Renal cortical epithelial cell (primary cell): ENCODE data around the gene FBH1. TPM values are rescaled to one million over a fixed set of nuclear protein-coding genes. Genes with fewer than 3 reads are reported as not detected.
A peak's percentile ranks its signal among the peaks of the same experiment; 100 is the strongest.
"Not testable (repeated sequence)": the region's sequence is repeated elsewhere in the genome, so short reads cannot be mapped to it uniquely, and the experiment has no call there.

ENCODE experiments used
- DNase-seq: peaks from one replicate; pipeline ENCODE4 v3.0.0-alpha.2; 2011; ENCODE audit warnings: low read depth
- total RNA-seq: library from RNA; depleted of rRNA; stranded (reverse); fragments of >200 nt; gene quantifications from 2 replicates; pipeline ENCODE4 v1.2.3, GENCODE V29; 2014

Gene FBH1
- total RNA-seq, result 80.2 and 110 TPM in 2 replicates

DNA sequence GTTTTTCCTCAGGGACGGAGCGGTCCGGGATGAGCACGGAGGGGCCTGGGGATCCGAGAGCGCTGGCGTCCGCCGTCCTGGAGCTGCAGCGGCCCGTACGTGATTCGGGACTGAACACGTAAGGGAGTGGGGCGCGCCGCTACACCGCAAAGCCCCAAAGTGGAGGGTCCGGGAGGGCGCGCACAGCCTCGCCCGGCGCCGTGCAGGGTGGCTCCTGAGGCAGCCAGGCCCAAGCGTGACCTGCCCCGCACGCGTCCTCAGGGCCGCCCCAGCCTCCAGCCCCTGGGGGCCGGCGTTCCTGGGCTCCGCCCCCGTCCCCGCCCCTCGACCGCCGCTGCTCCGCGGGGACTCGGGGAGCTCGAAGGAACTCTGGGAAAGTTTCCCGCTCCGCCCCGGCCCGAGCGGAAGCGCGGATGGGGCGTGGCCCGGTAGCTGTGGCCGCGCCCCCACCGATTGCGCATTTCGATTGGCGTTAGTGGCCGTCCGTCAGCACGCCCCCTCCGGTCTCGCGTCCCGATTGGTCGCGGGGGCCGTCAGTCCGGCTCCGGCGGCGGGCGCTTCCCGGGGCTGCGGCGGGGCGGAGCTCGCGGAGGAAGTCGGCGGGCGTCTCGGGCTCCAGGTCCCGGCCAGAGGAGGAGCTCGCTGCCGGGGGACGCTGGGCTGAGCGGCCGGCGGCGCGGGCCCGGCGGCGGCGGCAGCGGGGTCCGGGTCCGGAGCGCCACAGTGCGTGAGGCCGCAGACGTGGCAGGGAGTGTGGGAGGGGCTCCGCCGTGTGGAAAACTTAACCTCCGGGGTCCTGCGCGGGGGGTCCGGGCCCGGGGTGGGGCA lies at the start of gene FBH1, which contains the start of gene ANKRD16:
FBH1 (plus strand) TSS at position 620 of the 828 bp plus-strand sequence; CDS start at position 723, 103 bp downstream.
ANKRD16 (minus strand) TSS at position 270 of the 828 bp plus-strand sequence. CDS start 539 bp downstream, outside the sequence.
- DNase-seq, result peak; percentile 86

DNA sequence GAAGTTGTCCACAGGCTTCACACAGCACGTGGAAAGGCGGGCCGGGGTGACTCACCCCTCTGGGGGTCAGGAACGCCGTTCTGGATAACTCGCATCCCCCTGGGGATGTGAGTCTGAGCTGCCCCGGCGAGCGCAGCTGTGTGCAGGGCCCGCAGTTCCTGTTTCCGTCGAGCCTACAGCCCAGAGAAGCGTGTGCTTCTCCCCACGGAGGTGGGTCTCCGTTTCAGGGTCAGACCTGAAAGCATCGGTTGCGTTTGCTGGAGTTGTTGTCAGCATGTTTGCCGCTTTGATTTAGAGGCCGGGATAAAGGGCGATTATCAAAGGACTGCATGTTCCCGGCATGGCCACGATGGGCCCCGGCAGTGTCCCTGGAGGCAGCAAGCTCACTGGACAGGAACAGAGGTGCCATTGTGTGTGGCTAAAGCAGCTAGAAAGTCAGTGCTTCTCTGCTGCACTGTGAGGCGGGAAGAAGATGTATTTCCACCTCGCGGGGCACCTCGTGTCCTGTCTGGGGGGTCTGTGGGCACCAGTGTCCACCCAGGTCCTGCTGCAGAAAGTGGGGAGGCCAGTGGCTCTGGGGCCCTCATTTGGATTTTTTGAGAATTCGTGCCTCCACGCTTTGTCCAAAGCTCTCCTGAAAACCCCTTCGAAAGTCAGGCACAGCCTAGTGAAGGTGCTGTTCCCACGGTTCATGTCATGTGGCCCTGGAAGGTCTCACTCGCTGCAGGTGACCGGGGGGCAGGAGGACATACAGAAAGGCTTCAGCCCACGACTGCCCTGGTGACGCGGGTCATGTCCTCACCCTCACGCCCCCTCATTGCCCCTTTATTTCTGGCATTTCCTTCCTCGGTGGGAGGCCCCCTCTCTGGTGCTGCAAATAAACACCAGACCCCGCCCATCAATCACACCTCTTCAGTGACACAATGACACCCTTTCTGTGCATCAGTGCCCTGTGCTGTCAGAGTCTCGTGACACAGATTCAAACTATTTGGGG lies 49.4 kb upstream of the FBH1 start:
- peak; percentile 45 for DNase-seq

DNA sequence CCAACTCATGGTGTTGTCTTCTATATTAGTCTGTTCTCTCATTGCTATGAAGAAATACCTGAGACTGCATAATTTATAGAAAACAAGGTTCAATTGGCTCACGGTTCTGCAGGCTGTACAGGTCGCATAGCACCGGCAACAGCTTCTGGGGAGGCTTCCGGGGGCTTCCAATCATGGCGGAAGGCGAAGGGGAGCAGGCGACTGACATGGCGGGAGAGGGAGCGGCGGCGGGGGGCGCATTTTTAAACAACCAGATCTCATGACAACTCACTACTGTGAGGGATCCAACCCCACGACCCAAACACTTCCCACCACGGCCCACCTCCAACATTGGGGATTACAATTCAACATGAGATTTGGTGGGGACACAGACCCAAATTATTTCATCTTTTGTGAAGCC lies 48.1 kb upstream of the FBH1 start:
- DNase-seq, result no peak

DNA sequence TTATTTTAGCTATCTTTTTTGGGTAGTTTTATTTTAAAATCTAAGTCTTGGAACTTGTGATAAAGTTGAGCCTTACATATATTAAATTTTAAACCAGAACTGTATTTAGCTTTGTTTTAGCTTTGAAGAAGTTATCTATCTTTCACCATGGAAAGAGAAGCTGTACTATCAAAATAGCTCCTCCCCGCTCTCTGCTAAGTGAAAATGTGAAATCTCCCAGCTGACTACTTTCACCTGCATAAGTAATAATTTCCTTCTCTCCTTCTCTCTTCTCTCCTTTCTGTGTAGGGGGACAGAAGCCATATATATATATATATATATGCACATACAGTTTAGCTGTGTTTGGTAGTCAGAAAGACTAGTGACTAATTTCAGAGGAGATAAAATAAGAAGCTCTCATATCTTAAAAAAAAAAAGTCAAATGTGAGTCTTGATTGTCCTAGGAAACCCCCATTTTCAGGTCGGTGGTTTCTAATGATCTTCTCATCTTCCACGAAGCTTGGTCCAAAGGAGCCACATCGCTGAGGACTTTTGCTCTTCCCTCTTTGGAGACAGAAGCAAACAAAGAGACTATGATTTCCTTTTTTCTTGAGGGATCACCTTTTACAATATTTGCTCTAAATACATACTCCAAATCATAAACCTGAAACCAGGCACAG lies 46.2 kb upstream of the FBH1 start:
- no peak for DNase-seq

DNA sequence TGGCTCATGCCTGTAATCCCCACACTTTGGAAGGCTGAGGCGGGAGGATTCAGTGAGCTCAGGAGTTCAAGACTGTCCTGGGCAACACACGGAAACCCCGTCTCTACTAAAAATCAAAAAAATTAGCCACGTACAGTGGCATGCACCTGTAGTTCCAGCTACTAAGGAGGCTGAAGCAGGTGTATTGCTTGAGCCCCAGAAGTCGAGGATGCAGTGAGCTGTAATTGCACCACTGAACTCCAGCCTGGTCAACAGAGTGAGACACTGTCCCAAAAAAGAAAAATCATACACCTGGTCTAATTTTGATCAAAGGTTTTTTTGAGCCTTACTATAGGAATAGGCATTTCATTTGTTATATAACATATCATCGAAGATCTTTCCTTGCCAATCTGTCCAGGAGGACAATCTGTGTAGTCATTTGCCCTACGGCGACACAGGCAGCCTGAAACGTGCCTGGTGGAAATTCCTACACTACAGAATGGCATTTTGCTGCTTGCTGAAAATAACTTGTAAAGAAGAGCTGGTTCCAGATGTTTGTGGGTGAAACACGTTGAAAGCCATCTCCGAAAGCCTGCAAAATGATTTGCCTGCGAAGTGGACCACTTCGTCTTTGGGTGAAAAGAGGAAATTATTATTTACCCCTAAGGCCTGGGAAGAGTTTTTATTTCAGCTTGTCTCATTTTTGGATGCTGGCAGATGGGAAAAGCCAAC lies 45.5 kb upstream of the FBH1 start:
- DNase-seq, result no peak

DNA sequence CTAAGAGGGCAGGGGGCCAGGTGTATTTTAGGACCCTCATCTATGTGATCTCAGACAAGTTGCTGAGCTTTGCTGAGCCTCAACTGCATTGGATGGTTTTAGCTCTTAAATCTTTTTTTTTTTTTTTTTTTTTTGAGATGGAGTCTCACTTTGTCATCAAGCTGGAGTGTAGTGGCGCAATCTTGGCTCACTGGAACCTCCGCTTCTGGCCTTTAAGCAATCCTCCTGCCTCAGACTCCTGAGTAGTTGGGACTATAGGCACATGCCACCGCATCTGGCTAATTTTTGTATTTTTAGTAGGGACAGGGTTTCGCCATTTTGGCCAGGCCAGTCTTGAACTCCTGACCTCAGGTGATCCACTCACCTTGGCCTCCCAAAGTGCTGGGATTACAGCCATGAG lies 43.4 kb upstream of the FBH1 start:
- DNase-seq, result not testable (repeated sequence)

DNA sequence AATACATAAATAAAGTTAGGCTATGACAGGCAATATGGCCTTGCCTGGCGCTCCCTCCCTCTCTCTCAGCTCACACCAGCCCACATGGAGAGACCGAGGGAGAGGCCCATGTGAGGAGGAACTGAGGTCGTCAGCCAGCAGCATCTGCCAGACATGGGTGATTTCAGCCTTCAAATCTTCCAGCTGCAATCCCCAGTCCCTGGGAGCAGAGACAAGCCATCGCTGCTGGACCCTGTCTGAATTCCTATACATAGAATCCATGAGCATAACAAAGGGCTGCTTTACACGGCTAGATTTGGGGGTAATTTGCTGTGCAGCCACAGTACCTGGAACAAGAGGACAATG lies 35.9 kb upstream of the FBH1 start:
- DNase-seq, result no peak

DNA sequence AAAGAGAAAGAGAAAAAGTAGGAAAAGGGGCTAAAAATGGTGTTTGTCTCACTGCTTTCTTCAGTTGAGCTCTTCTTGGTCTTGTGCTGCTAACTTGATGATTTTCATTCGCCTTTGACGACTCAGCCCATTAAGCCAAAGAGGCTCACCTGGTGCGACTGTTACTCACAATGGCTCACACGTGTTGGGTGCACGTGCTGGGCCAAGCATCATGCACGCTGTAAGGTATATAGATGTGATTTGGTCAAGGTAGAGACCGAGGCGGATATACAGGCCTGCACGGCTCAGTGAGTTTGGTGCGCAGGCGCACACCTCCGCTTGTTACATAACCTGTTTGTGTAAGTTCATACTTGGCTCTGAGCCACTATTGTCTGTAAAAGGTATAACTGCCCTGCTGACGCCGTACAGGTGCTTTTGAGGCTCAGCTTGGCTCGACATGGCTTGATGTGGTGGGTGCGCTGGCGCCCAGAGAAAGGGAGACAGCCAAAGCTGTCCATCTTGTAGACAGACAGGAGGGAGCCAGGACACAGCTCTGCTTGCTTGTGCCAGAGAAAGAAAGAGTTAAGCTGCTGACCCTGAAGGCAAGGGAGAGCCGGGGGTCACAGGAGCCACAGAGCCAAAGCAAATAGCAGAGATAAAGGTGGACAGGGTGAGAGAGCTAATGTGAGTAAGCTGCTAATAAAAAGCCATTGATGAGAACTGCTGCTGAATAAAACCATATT lies 33.9 kb upstream of the FBH1 start:
- no peak for DNase-seq

DNA sequence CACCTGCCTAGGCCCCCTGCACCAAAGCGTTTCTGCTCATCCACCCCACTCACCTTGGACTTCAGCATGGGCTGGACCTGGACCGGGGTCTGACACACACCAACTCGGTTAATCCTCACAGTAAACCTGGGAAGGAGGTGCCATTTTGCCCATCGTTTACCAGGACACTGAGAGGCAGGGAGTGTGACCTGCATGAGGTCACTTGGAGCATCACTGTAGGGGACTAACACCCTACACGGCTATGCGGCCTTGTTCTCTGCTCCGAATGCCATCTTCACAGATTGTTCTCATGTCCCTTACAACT lies 33.4 kb upstream of the FBH1 start:
- no peak for DNase-seq

DNA sequence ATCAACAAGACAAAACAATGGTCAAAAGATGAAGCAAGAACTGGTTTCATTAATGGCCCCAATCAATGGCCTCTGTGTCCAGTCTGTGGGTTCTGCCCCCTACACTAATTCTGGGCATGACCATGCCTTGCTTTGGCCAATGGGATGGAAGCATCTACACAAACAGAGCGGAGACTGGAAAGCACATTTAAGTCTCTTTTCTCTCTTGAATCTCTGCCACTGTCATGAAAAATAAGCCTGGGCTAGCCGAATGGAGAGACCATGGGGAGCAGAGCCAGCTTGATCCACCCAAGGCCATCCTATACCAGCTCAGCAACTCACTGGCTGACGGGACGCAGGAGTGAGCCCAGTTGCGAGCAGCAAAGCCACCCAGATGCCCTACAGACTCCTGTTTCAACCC lies 31.2 kb upstream of the FBH1 start:
- no peak for DNase-seq

DNA sequence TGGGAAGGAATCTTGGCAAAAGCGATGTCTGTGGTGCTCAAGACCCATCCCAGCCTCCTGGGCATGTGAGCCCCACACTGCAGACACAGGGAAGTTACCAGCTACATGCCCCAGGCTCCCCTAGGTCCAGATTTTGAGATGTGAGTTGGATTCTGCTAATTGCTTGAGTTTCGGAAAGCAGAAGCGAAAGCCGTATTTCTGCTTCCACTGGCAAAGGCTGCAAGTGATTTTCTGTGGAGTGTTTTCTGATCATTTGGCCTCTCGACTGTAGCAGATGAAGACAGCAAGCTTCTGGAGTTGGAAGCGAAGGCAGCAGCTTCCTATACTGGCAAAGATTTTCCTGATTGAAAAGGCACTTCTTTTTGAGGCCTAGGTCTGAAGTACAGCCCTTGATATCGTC lies 30.0 kb upstream of the FBH1 start:
- DNase-seq, result no peak

DNA sequence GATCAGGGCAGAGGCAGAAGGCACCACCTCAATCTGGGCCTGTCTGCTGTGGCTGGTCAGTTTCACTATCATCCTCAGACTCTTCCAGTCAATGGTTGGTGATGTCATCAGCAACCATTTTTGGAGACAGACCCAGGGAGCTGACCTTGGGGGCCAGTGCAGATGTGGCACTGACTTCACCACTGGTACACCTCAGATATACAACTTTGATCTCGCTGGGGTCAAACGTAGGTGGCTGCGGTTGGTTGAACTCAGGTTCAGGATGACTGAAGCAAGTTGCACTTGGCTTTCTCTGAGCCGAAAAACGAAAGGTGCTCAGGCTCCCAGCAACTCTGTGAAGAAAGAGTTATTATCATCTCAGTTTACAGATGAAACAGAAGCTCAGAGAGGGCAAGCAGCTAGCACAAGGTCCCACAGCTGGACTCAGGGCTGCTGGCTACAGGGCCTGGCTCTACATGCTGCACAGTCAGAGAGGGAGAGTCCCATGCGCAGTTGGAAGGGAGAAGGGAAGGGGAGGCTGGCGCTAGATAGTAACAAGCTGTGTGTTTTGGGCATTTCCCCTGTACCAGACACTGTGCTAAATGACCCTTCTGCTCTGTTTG lies 27.6 kb upstream of the FBH1 start:
- DNase-seq, result no peak

DNA sequence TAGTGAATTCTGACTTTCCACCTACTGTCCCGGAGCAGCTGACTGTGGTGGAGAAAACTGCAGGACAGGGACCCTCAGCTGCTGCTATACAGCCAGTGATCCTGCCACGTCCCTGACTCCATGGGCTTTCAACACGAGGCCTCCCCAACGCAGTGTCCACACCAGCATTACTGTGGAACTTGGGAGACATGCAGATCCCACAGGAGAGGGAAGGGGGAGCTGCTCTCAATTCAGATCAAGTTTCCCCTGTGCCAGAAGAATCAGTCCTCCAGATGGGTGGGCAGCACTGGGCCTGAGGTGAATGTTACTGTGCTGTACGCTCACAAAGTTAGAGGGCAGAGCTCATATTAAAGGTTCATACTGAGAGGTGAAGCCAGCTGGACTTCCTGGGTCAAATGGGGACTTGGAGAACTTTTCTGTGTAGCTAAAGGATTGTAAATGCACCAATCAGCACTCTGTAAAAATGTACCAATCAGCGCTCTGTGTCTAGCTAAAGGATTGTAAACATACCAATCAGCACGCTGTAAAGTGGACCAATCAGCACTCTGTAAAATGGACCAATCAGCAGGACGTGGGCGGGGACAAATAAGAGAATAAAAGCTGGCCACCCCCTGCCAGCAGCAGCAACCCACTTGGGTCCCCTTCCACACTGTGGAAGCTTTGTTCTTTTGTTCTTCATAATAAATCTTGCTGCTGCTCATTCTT lies 26.9 kb upstream of the FBH1 start:
- DNase-seq, result not testable (repeated sequence)

DNA sequence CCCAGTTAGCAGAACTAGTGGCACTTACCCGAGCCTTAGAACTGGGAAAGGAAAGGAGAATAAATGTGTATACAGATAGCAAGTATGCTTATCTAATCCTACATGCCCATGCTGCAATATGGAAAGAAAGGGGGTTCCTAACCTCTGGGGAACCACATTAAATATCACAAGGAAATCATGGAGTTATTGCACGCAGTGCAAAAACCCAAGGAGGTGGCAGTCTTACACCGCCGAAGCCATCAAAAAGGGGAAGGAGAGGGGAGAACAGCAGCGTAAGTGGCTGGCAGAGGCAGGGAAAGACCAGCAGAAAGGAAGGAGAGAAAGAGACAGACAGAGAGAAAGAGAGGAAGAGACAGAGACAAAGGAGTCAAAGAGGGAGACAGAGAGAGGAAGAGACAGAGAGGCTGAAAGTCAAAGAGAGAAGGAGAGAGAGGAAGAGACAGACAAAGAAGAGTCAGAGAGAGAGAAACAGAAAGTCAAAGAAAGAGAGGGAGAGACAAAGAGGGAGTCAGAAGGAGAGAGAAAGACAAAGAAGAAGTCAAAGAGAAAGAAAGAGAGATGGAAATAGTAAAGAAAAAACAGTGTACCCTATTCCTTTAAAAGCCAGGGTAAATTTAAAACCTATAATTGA lies 23.5 kb upstream of the FBH1 start:
- DNase-seq, result not testable (repeated sequence)

DNA sequence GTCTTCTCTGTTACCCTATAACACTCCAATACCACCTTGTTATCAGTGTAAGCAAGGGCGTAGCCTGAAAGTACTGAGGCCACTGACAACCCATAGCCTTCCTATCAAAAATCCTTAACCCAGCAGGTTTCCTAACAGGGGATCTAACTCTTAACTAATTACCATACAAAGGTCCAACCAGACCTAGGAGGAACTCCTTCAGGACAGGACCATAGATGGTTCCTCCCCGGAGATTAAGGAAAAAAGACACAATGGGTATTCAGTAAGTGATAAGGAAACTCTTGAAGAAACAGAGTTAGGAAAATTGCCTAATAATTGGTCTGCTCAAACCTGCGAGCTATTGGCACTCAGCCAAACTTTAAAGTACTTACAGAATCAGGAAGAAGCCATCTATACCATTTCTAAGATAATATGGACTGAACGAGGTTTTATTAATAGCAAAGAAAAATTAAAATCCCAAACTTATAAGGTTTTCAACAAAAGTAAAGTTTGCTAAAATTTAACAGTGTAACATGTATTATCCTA lies 22.9 kb upstream of the FBH1 start:
- DNase-seq, result not testable (repeated sequence)

DNA sequence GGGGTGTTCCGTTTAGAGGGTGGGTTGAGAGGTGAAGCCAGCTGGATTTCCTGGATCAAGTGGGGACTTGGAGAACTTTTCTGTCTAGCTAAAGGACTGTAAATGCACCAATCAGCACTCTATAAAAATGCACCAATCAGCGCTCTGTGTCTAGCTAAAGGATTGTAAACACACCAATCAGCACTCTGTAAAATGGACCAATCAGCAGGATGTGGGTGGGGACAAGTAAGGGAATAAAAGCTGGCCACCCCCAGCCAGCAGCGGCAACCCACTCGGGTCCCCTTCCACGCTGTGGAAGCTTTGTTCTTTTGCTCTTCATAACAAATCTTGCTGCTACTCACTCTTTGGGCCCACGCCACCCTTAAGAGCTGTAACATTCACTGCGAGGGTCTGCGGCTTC lies 21.7 kb upstream of the FBH1 start:
- not testable (repeated sequence) for DNase-seq

DNA sequence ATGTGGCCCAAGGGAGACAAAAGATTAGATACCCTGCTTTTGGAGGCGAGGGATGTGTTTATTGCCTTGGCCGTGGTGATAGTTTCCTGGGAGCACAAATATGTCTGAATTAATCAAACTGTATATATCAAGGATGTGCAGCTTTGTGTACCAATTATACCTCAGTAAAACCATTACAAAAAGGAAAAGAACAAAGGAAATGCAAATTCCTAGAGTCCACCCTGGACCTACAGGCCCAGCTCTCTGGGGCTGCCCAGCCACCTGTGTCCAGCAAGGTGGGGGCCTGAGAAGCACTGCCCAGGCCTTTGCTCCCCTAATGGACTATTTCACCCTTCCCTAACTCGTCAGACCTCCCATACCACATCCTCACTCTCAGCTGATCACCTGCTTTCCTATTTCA lies 20.9 kb upstream of the FBH1 start:
- no peak for DNase-seq

DNA sequence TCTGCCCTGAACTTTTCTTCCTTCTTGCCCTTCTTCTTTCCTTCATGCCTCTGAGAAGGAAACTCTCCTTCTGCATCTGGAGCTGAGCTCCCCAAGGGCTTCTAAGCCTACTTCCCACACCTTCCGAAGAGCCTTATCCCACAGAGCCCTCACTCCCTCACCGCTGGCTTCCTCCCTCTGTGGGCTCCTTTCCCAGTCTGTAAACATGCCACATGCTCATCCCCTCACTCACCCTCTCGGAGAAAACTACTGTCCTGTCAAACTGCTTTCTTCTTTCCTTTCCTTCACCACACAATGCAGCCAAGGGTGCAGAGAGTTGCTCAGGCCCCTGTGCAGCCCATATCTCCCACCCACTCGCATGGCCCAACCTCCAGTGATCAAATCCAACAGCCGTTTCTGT lies 18.4 kb upstream of the FBH1 start:
- DNase-seq, result no peak

DNA sequence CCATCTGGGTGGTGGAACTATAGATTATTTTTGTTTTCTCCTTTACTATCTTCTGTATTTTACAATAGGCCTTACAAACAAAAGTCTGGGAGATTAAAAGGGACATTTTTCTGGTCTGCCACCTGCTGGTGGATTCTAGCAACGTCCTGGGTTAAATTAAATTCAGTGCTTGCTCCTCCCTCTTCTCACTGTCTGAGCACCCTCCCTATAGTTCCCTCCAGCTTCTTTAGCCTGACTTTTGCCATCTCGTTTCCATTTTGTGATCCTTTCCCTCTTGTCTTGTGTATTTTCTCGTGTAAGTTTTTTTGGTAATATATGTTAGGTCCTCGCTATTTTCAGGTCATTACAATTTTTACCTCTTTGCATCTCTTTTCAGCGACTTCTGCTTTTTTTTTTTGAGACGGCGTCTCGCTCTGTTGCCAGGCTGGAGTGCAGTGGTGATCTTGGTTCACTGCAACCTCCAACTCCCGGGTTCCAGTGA lies 16.5 kb upstream of the FBH1 start:
- peak; percentile 62 for DNase-seq
